Uterus (tissue), 2 donors: ENCODE results near the gene NUBPL.

Experiments
- CTCF ChIP-seq, 4 experiments: fragments of 200-600 bp in 2 of 4; fragments of 450-650 bp in 2 of 4; sonication (generic) in 2 of 4; IDR thresholded peaks; one replicate each; pipeline ENCODE4 v1.5.1; 2016 to 2019; ENCODE audit warnings: antibody characterized with exemption in 4 of 4, mild to moderate bottlenecking in 2 of 4, moderate library complexity in 1 of 4
- POLR2A ChIP-seq, 2 donors: fragments of 450-650 bp; IDR thresholded peaks; one replicate each; pipeline ENCODE4 v1.6.1; 2016; ENCODE audit warnings: antibody characterized with exemption in 2 of 2, mild to moderate bottlenecking in 1 of 2, moderate library complexity in 1 of 2

- no peak for TF ChIP-seq CTCF (IDR thresholded peaks at IDR 0.05)
- no peak for TF ChIP-seq POLR2A (IDR thresholded peaks at IDR 0.05)
Observed at GRCh38 chr14:31897581-31898186, 336.5 kb downstream of the NUBPL start.
